Pulmonary artery endothelial cell (primary cell): ENCODE results near the gene SSB. TPM values are rescaled to one million over a fixed set of nuclear protein-coding genes. Genes with fewer than 3 reads are reported as not detected.
"Not testable (repeated sequence)": the region's sequence is repeated elsewhere in the genome, so short reads cannot be mapped to it uniquely, and the experiment has no call there.

Source experiments
- DNase-seq: peaks from one replicate; pipeline ENCODE4 v3.0.0-alpha.2; 2011; ENCODE audit warnings: low read depth, low spot score
- total RNA-seq: library from RNA; depleted of rRNA; stranded (reverse); fragments of >200 nt; gene quantifications from 2 replicates; pipeline ENCODE4 v1.2.3, GENCODE V29; 2014

The SSB gene
- 115 and 146 TPM in 2 replicates for total RNA-seq

GRCh38 chr2:169798718-169799592 lies at the start of gene SSB:
SSB (plus strand) TSS chr2:169798871; CDS start chr2:169800961, 2,090 bp downstream.
- DNase-seq, result peak; percentile 51

- DNase-seq, result no peak
These were observed 45.9 kb upstream of the SSB start for GRCh38 chr2:169752752-169753151.

- DNase-seq, result no peak
These were observed 43.4 kb upstream of the SSB start for GRCh38 chr2:169755083-169755870.

GRCh38 chr2:169756342-169756741 lies 42.3 kb upstream of the SSB start:
- DNase-seq, result no peak

- no peak for DNase-seq
These were observed 41.3 kb upstream of the SSB start for GRCh38 chr2:169757356-169757755.

- no peak for DNase-seq
These were observed 40.9 kb upstream of the SSB start for GRCh38 chr2:169757778-169758177.

GRCh38 chr2:169759987-169760386 lies 38.7 kb upstream of the SSB start:
- DNase-seq, result no peak

- not testable (repeated sequence) for DNase-seq
These were observed 37.9 kb upstream of the SSB start for GRCh38 chr2:169760798-169761197.

- no peak for DNase-seq
These were observed 37.3 kb upstream of the SSB start for GRCh38 chr2:169761251-169761969.

GRCh38 chr2:169761970-169762292 lies 36.7 kb upstream of the SSB start:
- DNase-seq, result no peak

- no peak for DNase-seq
These were observed 33.1 kb upstream of the SSB start for GRCh38 chr2:169765523-169765922.

- DNase-seq, result peak; percentile 30
These were observed 31.3 kb upstream of the SSB start for GRCh38 chr2:169767243-169767888.

- DNase-seq, result no peak
These were observed 30.2 kb upstream of the SSB start for GRCh38 chr2:169768262-169768995.

- no peak for DNase-seq
These were observed 27.6 kb upstream of the SSB start for GRCh38 chr2:169771021-169771420.

- no peak for DNase-seq
These were observed 27.1 kb upstream of the SSB start for GRCh38 chr2:169771612-169772011.

- no peak for DNase-seq
These were observed 26.0 kb upstream of the SSB start for GRCh38 chr2:169772651-169773050.

- DNase-seq, result no peak
These were observed 23.3 kb upstream of the SSB start for GRCh38 chr2:169775354-169775753.

- DNase-seq, result no peak
These were observed 22.9 kb upstream of the SSB start for GRCh38 chr2:169775765-169776164.

GRCh38 chr2:169776252-169776761 lies 22.4 kb upstream of the SSB start:
- DNase-seq, result no peak

- DNase-seq, result no peak
These were observed 20.2 kb upstream of the SSB start for GRCh38 chr2:169778446-169778845.
